HCT116 (cell line): ENCODE results near the gene TNXB. TPM values are rescaled to one million over a fixed set of nuclear protein-coding genes. Genes with fewer than 3 reads are reported as not detected.

Experiments
- ATAC-seq: fragments of 200-7000 bp; cut with Tn5 transposase; 2 replicates; pipeline ENCODE4 v1.9.1; 2020; ENCODE audit warnings: mild to moderate bottlenecking, moderate library complexity
- BruUV-seq: library from RNA; stranded (reverse); fragments of 400-500 nt; replicated peaks from 2 replicates; lab custom pipeline; 2021; lab: Mats Ljungman, UMichigan
- CTCF ChIA-PET: fragments of 300-600 bp; sonication (Branson Sonifier 250); formaldehyde crosslinking; loops from one replicate; lab custom pipeline; 2021; ENCODE audit warnings: antibody characterized with exemption; lab: Charles Lee
- POLR2A ChIA-PET: fragments of 300-600, 350-600 bp; sonication (Branson Sonifier 250); formaldehyde crosslinking; loops from one replicate; lab custom pipeline; 2021; ENCODE audit warnings: antibody characterized with exemption; lab: Charles Lee
- RAD21 ChIA-PET, 2 experiments: fragments of 300-600 bp; sonication (Branson Sonifier 250); formaldehyde crosslinking; loops; one replicate each; lab custom pipeline; 2023; ENCODE audit warnings: low total read pairs in 2 of 2; ENCODE audit not compliant: uncharacterized antibody in 2 of 2, unreplicated experiment in 2 of 2, low non-redundant PET in 1 of 2; lab: Charles Lee
- DNase-seq: peaks from one replicate; pipeline ENCODE4 v3.0.0-alpha.2; 2010; ENCODE audit warnings: low read depth, low spot score
- H2AFZ ChIP-seq: fragments of 200-600 bp; shearing (Covaris generic), sonication (generic); 2 replicates; pipeline ENCODE4 v1.6.1; 2017; ENCODE audit warnings: low read depth, mixed run types, mixed read lengths, antibody characterized with exemption, low read length; ENCODE audit not compliant: poor library complexity, severe bottlenecking
- H3K27ac ChIP-seq: 2 replicates; pipeline ENCODE4 v1.5.1; 2012; ENCODE audit warnings: low read depth, low read length
- H3K27me3 ChIP-seq: fragments of 200-600 bp; sonication (generic); 2 replicates; pipeline ENCODE4 v1.6.1; 2016; ENCODE audit warnings: mixed run types, low read length, mixed read lengths; ENCODE audit not compliant: insufficient read depth
- H3K36me3 ChIP-seq, 2 experiments: fragments of 200-500 bp in 1 of 2; fragments of 200-600 bp in 1 of 2; sonication (Bioruptor generic) in 1 of 2; sonication (generic) in 1 of 2; 2 replicates each; pipeline versions ENCODE4 v1.5.1 to v1.6.1; 2014 to 2016; ENCODE audit warnings: low read length in 2 of 2, inconsistent platforms in 1 of 2, mixed read lengths in 1 of 2, mixed run types in 1 of 2; ENCODE audit not compliant: insufficient read depth in 2 of 2, control insufficient read depth in 1 of 2
- H3K4me1 ChIP-seq, 2 experiments: fragments of 200-600 bp in 1 of 2; sonication (generic) in 1 of 2; 2 replicates each; pipeline versions ENCODE4 v1.5.1 to v1.6.1; 2012 to 2017; ENCODE audit warnings: low read length in 2 of 2, inconsistent platforms in 1 of 2, mild to moderate bottlenecking in 1 of 2, mixed read lengths in 1 of 2, mixed run types in 1 of 2, moderate library complexity in 1 of 2; ENCODE audit not compliant: insufficient read depth in 2 of 2, control insufficient read depth in 1 of 2
- H3K4me2 ChIP-seq: fragments of 200-600 bp; sonication (generic); 2 replicates; pipeline ENCODE4 v1.6.1; 2017; ENCODE audit warnings: mixed run types, low read length, mixed read lengths
- H3K4me3 ChIP-seq, 2 experiments: fragments of 200-600 bp in 1 of 2; sonication (generic) in 1 of 2; replicated peaks in 1 of 2; 2 replicates each; pipeline ENCODE4 v1.5.1; 2011 to 2016; ENCODE audit warnings: low read length in 2 of 2, control low read depth in 1 of 2, low read depth in 1 of 2, mild to moderate bottlenecking in 1 of 2, mixed read lengths in 1 of 2, mixed run types in 1 of 2
- H3K79me2 ChIP-seq: fragments of 200-600 bp; sonication (generic); 2 replicates; pipeline ENCODE4 v1.6.1; 2017; ENCODE audit warnings: mild to moderate bottlenecking, mixed run types, low read length, moderate library complexity, mixed read lengths; ENCODE audit not compliant: insufficient read depth
- H3K9ac ChIP-seq: fragments of 200-600 bp; sonication (generic); 2 replicates; pipeline ENCODE4 v1.6.1; 2016; ENCODE audit warnings: low read length, mixed read lengths
- H3K9me2 ChIP-seq: fragments of 200-600 bp; sonication (generic), shearing (Covaris generic); 2 replicates; pipeline ENCODE4 v1.6.1; 2017; ENCODE audit warnings: mixed run types, mild to moderate bottlenecking, moderate library complexity; ENCODE audit not compliant: insufficient read depth
- H3K9me3 ChIP-seq, 2 experiments: fragments of 200-500 bp in 1 of 2; fragments of 200-600 bp in 1 of 2; sonication (Bioruptor generic) in 1 of 2; sonication (generic) in 1 of 2; 2 replicates each; pipeline ENCODE4 v1.6.1; 2014 to 2017; ENCODE audit warnings: low read length in 2 of 2, mixed read lengths in 2 of 2, inconsistent platforms in 1 of 2, low read depth in 1 of 2, mild to moderate bottlenecking in 1 of 2, mixed run types in 1 of 2, moderate library complexity in 1 of 2; ENCODE audit not compliant: control insufficient read depth in 1 of 2, insufficient read depth in 1 of 2
- H4K20me1 ChIP-seq: fragments of 200-600 bp; sonication (generic), shearing (Covaris generic); 2 replicates; pipeline ENCODE4 v1.6.1; 2017; ENCODE audit warnings: mixed run types, mild to moderate bottlenecking, moderate library complexity; ENCODE audit not compliant: insufficient read depth
- CBX3 ChIP-seq: IDR thresholded peaks from 2 replicates; pipeline ENCODE4 v1.6.1; 2012; ENCODE audit warnings: low read depth
- CEBPB ChIP-seq: IDR thresholded peaks from 2 replicates; pipeline ENCODE4 v1.6.1; 2012; ENCODE audit warnings: low read depth
- ELF1 ChIP-seq: IDR thresholded peaks from 2 replicates; pipeline ENCODE4 v1.6.1; 2012; ENCODE audit warnings: low read depth, borderline replicate concordance
- EZH2 ChIP-seq: fragments of 200-600 bp; sonication (generic); IDR thresholded peaks from 2 replicates; pipeline ENCODE4 v1.6.1; 2017; ENCODE audit warnings: antibody characterized with exemption, mixed run types
- EZH2phosphoT487 ChIP-seq: fragments of 200-600 bp; IDR thresholded peaks from 2 replicates; pipeline ENCODE4 v1.6.1; 2018; ENCODE audit warnings: antibody characterized with exemption, borderline replicate concordance
- POLR2AphosphoS5 ChIP-seq: IDR thresholded peaks from 2 replicates; pipeline ENCODE4 v1.6.1; 2011; ENCODE audit warnings: mild to moderate bottlenecking, low read depth, low read length, moderate library complexity
- RAD21 ChIP-seq: IDR thresholded peaks from 2 replicates; pipeline ENCODE4 v1.6.1; 2012; ENCODE audit warnings: low read depth, mild to moderate bottlenecking
- SP1 ChIP-seq: IDR thresholded peaks from 2 replicates; pipeline ENCODE4 v1.6.1; 2012; ENCODE audit warnings: low read depth
- ZFX ChIP-seq: fragments of 450-650 bp; IDR thresholded peaks from 2 replicates; pipeline ENCODE4 v1.6.1; 2017
- intact Hi-C: fragments of 100-400 bp; cut with micrococcal nuclease; formaldehyde crosslinking; loops from 2 replicates; pipeline ENCODE4 v1.10.0; 2022
- total RNA-seq: library from RNA; stranded (reverse); gene quantifications from one replicate; pipeline ENCODE4 v1.2.1, GENCODE V29; 2021; ENCODE audit not compliant: unreplicated experiment
- TF ChIP-seq, protein P1 (sequence below): IDR thresholded peaks from 2 replicates; pipeline ENCODE4 v1.6.1; 2012
- TF ChIP-seq, protein P2 (sequence below): IDR thresholded peaks from 2 replicates; pipeline ENCODE4 v1.6.1; 2011; ENCODE audit warnings: mild to moderate bottlenecking, low read length, moderate library complexity; ENCODE audit not compliant: insufficient replicate concordance; ENCODE audit errors: extremely low read depth

TNXB gene
- total RNA-seq, 1 experiment from 2014 or later: 8.5 TPM

DNA sequence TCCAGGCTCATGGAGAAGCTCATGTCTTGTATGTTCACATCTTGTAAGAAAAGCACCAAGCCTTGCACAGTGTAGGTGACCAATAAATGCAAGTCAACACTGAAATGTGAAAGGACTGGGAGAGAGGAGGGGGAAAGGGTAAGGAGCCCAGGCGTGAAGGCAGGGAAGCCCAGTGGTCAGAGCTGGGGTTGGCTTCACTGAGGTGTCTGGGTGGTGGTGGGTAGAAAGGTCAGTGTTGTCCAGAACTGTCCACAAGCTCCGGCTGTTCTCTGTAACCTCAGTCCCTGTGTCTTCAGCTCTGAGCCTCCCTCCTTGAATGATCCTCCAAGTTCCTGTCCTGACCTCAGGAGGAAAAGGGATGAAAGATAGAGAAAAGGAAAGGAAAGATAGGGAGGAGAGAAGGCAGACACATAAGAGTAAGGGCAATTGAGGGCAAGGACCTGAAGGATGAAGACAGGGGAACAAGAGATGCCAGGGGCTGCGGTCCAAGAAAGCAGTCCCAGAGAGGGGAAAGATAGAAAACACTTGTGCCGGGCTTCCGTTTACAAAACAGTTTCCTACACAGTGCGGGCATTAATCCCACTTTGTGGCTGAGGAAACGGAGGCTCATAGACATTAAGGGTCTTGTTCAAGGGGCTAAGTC lies 2.4 kb upstream of the TNXB start:
- no peak for TF ChIP-seq POLR2AphosphoS5
- no peak for TF ChIP-seq ELF1
- no peak for TF ChIP-seq CBX3
- TF ChIP-seq, protein P1, sequence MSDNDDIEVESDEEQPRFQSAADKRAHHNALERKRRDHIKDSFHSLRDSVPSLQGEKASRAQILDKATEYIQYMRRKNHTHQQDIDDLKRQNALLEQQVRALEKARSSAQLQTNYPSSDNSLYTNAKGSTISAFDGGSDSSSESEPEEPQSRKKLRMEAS: no peak
- no peak for TF ChIP-seq SP1
- TF ChIP-seq RAD21: no peak
- TF ChIP-seq EZH2: no peak
- TF ChIP-seq, protein P2, sequence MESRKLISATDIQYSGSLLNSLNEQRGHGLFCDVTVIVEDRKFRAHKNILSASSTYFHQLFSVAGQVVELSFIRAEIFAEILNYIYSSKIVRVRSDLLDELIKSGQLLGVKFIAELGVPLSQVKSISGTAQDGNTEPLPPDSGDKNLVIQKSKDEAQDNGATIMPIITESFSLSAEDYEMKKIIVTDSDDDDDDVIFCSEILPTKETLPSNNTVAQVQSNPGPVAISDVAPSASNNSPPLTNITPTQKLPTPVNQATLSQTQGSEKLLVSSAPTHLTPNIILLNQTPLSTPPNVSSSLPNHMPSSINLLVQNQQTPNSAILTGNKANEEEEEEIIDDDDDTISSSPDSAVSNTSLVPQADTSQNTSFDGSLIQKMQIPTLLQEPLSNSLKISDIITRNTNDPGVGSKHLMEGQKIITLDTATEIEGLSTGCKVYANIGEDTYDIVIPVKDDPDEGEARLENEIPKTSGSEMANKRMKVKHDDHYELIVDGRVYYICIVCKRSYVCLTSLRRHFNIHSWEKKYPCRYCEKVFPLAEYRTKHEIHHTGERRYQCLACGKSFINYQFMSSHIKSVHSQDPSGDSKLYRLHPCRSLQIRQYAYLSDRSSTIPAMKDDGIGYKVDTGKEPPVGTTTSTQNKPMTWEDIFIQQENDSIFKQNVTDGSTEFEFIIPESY: no peak
- TF ChIP-seq ZFX: no peak
- TF ChIP-seq EZH2phosphoT487: no peak
- no peak for TF ChIP-seq CEBPB
- H3K36me3 ChIP-seq: peaks cover 0 to 3% of the 10 kb centered on the region in 2 experiments; a peak in 1 of 4 replicates
- intact Hi-C loops: no loop called here
- H3K4me2 ChIP-seq: no peak overlapping the region
- no peaks in the 10 kb centered on the region for H3K79me2 ChIP-seq
- ChIA-PET CTCF (no interaction called here), POLR2A (no interaction called here), RAD21 (no interaction called here)
- peaks cover 8 to 43% of the 10 kb centered on the region in 2 experiments; a peak in 3 of 4 replicates for H3K4me1 ChIP-seq
- BruUV-seq: no TSS peak
- H3K9ac ChIP-seq: no peak overlapping the region
- no peaks in the 10 kb centered on the region for H4K20me1 ChIP-seq
- H2AFZ ChIP-seq: no peak overlapping the region
- no peaks in the 10 kb centered on the region for H3K9me2 ChIP-seq
- H3K27ac ChIP-seq: no peak overlapping the region
- H3K9me3 ChIP-seq: no peaks in the 10 kb centered on the region
- H3K4me3 ChIP-seq: no peak overlapping the region
- no peak for DNase-seq
- no peaks in the 10 kb centered on the region for H3K27me3 ChIP-seq
- ATAC-seq: no peak
